ENCODE results near the gene KLK13.

DNA sequence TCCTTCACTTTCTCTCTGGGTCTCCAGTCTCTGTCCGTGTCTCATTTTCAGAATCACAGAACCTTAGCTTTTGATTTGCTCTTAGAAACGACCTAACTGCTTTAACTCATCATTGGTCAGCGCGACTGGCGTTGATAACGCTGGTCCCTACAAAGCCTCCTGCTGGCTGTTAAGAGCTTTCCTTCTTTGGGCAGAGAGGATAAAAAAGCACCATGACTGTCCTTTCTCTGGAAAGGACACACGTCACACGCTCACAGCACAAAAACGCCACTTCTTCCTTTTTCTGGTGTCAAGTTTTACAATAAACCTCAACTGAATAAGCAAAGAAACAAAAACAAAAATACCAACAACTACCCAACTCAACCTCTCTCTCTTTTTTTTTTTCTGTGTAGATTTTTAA is 28.4 kb downstream of the KLK13 start:
- TF ChIP-seq TAF1 (IDR thresholded peaks at IDR 0.05; ENCODE audit: borderline replicate concordance, insufficient read depth, low read length), result no peak
- TF ChIP-seq, protein P1, sequence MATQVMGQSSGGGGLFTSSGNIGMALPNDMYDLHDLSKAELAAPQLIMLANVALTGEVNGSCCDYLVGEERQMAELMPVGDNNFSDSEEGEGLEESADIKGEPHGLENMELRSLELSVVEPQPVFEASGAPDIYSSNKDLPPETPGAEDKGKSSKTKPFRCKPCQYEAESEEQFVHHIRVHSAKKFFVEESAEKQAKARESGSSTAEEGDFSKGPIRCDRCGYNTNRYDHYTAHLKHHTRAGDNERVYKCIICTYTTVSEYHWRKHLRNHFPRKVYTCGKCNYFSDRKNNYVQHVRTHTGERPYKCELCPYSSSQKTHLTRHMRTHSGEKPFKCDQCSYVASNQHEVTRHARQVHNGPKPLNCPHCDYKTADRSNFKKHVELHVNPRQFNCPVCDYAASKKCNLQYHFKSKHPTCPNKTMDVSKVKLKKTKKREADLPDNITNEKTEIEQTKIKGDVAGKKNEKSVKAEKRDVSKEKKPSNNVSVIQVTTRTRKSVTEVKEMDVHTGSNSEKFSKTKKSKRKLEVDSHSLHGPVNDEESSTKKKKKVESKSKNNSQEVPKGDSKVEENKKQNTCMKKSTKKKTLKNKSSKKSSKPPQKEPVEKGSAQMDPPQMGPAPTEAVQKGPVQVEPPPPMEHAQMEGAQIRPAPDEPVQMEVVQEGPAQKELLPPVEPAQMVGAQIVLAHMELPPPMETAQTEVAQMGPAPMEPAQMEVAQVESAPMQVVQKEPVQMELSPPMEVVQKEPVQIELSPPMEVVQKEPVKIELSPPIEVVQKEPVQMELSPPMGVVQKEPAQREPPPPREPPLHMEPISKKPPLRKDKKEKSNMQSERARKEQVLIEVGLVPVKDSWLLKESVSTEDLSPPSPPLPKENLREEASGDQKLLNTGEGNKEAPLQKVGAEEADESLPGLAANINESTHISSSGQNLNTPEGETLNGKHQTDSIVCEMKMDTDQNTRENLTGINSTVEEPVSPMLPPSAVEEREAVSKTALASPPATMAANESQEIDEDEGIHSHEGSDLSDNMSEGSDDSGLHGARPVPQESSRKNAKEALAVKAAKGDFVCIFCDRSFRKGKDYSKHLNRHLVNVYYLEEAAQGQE (IDR thresholded peaks at IDR 0.05; ENCODE audit: insufficient read depth in 1 of 2, low read depth in 2 of 2, low read length in 2 of 2), result no peak
- no peak for TF ChIP-seq POLR2AphosphoS5 (IDR thresholded peaks at IDR 0.05; ENCODE audit: low read depth, low read length)
- TF ChIP-seq SIN3A (IDR thresholded peaks at IDR 0.05; ENCODE audit: borderline replicate concordance, insufficient read depth, low read length), result no peak
